ENCODE measurements around the gene PIP5K1B.
A peak's percentile ranks its signal among the peaks of the same experiment; 100 is the strongest.

PIP5K1B gene

GRCh38 chr9:68969538-68969937 is 264.5 kb downstream of the PIP5K1B start:
- no peak overlapping the region for H3K9ac ChIP-seq (ENCODE audit: low read length)
- no peaks in the 10 kb centered on the region for H3K9me3 ChIP-seq (ENCODE audit: low read length)
- peaks cover 3% of the 10 kb centered on the region for H3K4me1 ChIP-seq (ENCODE audit: insufficient read depth, low read length)
- no peaks in the 10 kb centered on the region for H3K36me3 ChIP-seq (ENCODE audit: insufficient read depth, low read length)
- no peak overlapping the region for H3K4me3 ChIP-seq (ENCODE audit: low read depth in 1 of 2, low read length in 2 of 2)
- no peaks in the 10 kb centered on the region for H3K27me3 ChIP-seq (ENCODE audit: control insufficient read depth in 1 of 2, insufficient read depth in 2 of 2, low read length in 2 of 2)
- H3K27ac ChIP-seq (ENCODE audit: low read depth, low read length), result no peak overlapping the region

DNA sequence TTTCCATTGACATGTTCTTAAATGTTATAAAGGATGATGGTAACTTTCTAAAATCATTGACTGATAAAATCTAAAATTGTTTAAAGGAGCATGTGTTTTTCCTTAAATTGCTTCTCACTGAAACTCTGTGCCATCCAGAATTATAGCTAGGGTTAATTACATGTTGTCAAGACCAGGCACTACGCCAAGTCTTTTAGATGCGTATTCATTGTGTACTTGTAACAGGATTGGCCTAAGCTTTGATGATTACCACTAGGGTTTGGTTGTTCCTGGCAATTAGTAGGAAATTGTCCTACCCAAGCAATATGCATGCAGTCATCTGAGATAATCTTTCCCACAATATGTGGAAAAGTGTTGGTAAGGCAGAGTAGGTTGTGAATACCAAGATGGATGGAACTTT is 265.1 kb downstream of the PIP5K1B start:
- H3K36me3 ChIP-seq (ENCODE audit: insufficient read depth, low read length), result no peaks in the 10 kb centered on the region
- peaks cover 1% of the 10 kb centered on the region for H3K4me1 ChIP-seq (ENCODE audit: insufficient read depth, low read length)
- H3K27me3 ChIP-seq (ENCODE audit: control insufficient read depth in 1 of 2, insufficient read depth in 2 of 2, low read length in 2 of 2), result no peaks in the 10 kb centered on the region
- H3K27ac ChIP-seq (ENCODE audit: low read depth, low read length), result no peak overlapping the region
- H3K9me3 ChIP-seq (ENCODE audit: low read length), result no peaks in the 10 kb centered on the region
- H3K9ac ChIP-seq (ENCODE audit: low read length), result no peak overlapping the region
- no peak overlapping the region for H3K4me3 ChIP-seq (ENCODE audit: low read depth in 1 of 2, low read length in 2 of 2)

GRCh38 chr9:68973619-68974018 is 268.6 kb downstream of the PIP5K1B start:
- Histone ChIP-seq H3K4me1 (ENCODE audit: insufficient read depth, low read length) (peaks cover 15% of the 10 kb centered on the region), H3K9me3 (ENCODE audit: low read length) (no peaks in the 10 kb centered on the region), H3K4me3 (ENCODE audit: low read depth in 1 of 2, low read length in 2 of 2) (peak overlapping the region; percentile 18 to 20), H3K36me3 (ENCODE audit: insufficient read depth, low read length) (no peaks in the 10 kb centered on the region), H3K27ac (ENCODE audit: low read depth, low read length) (no peak overlapping the region), H3K27me3 (ENCODE audit: control insufficient read depth in 1 of 2, insufficient read depth in 2 of 2, low read length in 2 of 2) (no peaks in the 10 kb centered on the region), H3K9ac (ENCODE audit: low read length) (no peak overlapping the region)

DNA sequence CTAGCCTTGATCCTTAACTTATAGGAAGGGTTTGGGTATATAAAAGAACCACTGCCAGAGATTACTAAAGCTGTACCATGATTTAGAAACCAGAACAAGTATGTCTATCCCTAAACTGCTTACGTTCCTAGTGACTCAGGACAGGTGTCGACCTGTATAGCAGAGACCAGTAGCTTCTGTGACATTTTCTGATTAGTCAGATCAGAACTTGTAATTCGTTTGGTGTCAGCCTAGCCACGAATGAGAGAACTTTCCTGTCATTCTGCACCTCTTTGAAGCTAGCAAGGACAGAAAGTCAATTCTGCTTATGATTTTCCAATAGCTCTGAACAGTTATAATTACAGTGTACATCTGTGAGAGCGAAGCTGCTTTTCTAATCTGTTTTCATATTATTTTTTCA is 269.4 kb downstream of the PIP5K1B start:
- Histone ChIP-seq H3K9me3 (ENCODE audit: low read length) (no peaks in the 10 kb centered on the region), H3K4me3 (ENCODE audit: low read depth in 1 of 2, low read length in 2 of 2) (peak overlapping the region in 1 of 2 donors; percentile 20), H3K27me3 (ENCODE audit: control insufficient read depth in 1 of 2, insufficient read depth in 2 of 2, low read length in 2 of 2) (no peaks in the 10 kb centered on the region), H3K4me1 (ENCODE audit: insufficient read depth, low read length) (peaks cover 23% of the 10 kb centered on the region), H3K27ac (ENCODE audit: low read depth, low read length) (peak overlapping the region; percentile 16), H3K36me3 (ENCODE audit: insufficient read depth, low read length) (no peaks in the 10 kb centered on the region), H3K9ac (ENCODE audit: low read length) (peak overlapping the region; percentile 5)

DNA sequence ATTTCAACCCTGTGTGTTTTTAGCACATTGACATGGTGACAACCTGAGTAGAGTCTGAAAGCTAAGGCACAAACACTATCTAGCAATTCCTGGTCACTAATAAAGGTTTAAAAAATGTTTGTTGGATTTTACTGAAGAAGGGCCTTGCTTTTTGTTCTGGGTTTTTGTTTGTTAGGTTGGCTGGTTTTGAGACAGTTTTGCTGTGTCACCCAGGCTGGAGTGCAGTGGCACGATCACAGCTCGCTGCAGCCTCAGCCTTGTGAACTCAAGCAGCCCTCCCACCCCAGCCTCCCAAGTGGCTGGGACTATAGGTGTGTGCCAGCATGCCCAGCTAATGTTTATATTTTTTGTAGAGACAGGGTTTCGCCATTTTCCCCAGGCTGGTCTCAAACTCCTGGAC is 269.9 kb downstream of the PIP5K1B start:
- no peaks in the 10 kb centered on the region for H3K9me3 ChIP-seq (ENCODE audit: low read length)
- peak overlapping the region; percentile 41 for H3K27ac ChIP-seq (ENCODE audit: low read depth, low read length)
- no peaks in the 10 kb centered on the region for H3K36me3 ChIP-seq (ENCODE audit: insufficient read depth, low read length)
- H3K9ac ChIP-seq (ENCODE audit: low read length), result peak overlapping the region; percentile 5
- peaks cover 28% of the 10 kb centered on the region for H3K4me1 ChIP-seq (ENCODE audit: insufficient read depth, low read length)
- H3K4me3 ChIP-seq (ENCODE audit: low read depth in 1 of 2, low read length in 2 of 2), result peak overlapping the region; percentile 17 to 18
- H3K27me3 ChIP-seq (ENCODE audit: control insufficient read depth in 1 of 2, insufficient read depth in 2 of 2, low read length in 2 of 2), result no peaks in the 10 kb centered on the region

- H3K9ac ChIP-seq (ENCODE audit: low read length), result no peak overlapping the region
- no peaks in the 10 kb centered on the region for H3K9me3 ChIP-seq (ENCODE audit: low read length)
- peak overlapping the region; percentile 41 for H3K27ac ChIP-seq (ENCODE audit: low read depth, low read length)
- H3K4me3 ChIP-seq (ENCODE audit: low read depth in 1 of 2, low read length in 2 of 2), result peak overlapping the region; percentile 17 to 18
- H3K27me3 ChIP-seq (ENCODE audit: control insufficient read depth in 1 of 2, insufficient read depth in 2 of 2, low read length in 2 of 2), result no peaks in the 10 kb centered on the region
- no peaks in the 10 kb centered on the region for H3K36me3 ChIP-seq (ENCODE audit: insufficient read depth, low read length)
- H3K4me1 ChIP-seq (ENCODE audit: insufficient read depth, low read length), result peaks cover 34% of the 10 kb centered on the region
Measured at GRCh38 chr9:68975365-68976043, 270.5 kb downstream of the PIP5K1B start.

GRCh38 chr9:68978066-68978465 is 273.0 kb downstream of the PIP5K1B start:
- Histone ChIP-seq H3K4me1 (ENCODE audit: insufficient read depth, low read length) (peaks cover 52% of the 10 kb centered on the region), H3K4me3 (ENCODE audit: low read depth in 1 of 2, low read length in 2 of 2) (no peak overlapping the region), H3K36me3 (ENCODE audit: insufficient read depth, low read length) (no peaks in the 10 kb centered on the region), H3K27me3 (ENCODE audit: control insufficient read depth in 1 of 2, insufficient read depth in 2 of 2, low read length in 2 of 2) (no peaks in the 10 kb centered on the region), H3K27ac (ENCODE audit: low read depth, low read length) (no peak overlapping the region), H3K9ac (ENCODE audit: low read length) (no peak overlapping the region), H3K9me3 (ENCODE audit: low read length) (no peaks in the 10 kb centered on the region)

- H3K27ac ChIP-seq (ENCODE audit: low read depth, low read length), result no peak overlapping the region
- H3K4me1 ChIP-seq (ENCODE audit: insufficient read depth, low read length), result peaks cover 53% of the 10 kb centered on the region
- no peaks in the 10 kb centered on the region for H3K9me3 ChIP-seq (ENCODE audit: low read length)
- H3K36me3 ChIP-seq (ENCODE audit: insufficient read depth, low read length), result no peaks in the 10 kb centered on the region
- H3K9ac ChIP-seq (ENCODE audit: low read length), result no peak overlapping the region
- no peak overlapping the region for H3K4me3 ChIP-seq (ENCODE audit: low read depth in 1 of 2, low read length in 2 of 2)
- no peaks in the 10 kb centered on the region for H3K27me3 ChIP-seq (ENCODE audit: control insufficient read depth in 1 of 2, insufficient read depth in 2 of 2, low read length in 2 of 2)
Measured at GRCh38 chr9:68978501-68978900, 273.5 kb downstream of the PIP5K1B start.

DNA sequence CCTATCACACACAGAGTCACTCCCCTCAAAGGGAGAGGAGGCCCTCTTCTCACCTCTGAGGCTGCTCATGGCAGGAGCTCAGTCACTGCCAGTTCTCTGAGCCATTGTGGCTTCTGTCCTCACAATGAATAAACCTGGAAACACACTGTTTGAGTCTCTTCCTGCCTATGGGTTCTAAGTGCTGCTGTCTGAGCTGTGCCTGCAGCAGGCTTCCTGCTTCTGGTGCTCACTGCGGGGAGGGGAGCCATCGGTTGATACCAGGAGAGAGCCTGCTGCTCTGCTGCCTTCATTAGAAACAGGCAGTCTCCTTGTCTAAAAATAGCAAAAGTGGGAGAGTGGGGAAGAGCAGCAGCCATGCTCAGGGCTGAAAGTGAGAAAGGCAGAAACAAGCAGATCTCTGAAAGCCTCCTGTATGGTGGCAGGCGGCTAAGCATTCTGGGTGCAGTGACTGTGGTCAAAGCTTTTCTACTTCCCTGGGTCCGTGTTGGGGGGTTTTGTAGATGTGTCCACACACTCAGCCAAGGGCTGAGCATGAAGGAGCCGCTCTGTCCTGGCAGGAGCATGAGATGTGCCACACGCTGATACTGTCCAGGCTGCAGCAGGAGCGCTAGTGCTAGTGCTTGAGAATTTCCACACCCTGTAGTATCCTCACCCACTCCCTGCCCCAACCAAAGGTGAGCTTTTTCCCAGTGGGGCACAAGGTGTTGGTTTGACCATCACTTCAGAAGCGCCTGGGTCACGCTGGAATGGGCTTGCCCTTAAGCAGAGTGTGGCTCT is 274.7 kb downstream of the PIP5K1B start:
- Histone ChIP-seq H3K4me3 (ENCODE audit: low read depth in 1 of 2, low read length in 2 of 2) (no peak overlapping the region), H3K4me1 (ENCODE audit: insufficient read depth, low read length) (peaks cover 53% of the 10 kb centered on the region), H3K27ac (ENCODE audit: low read depth, low read length) (peak overlapping the region; percentile 89)

GRCh38 chr9:68980341-68980914 is 275.4 kb downstream of the PIP5K1B start:
- Histone ChIP-seq H3K27ac (ENCODE audit: low read depth, low read length) (peak overlapping the region; percentile 89), H3K9ac (ENCODE audit: low read length) (no peak overlapping the region), H3K36me3 (ENCODE audit: insufficient read depth, low read length) (no peaks in the 10 kb centered on the region), H3K4me3 (ENCODE audit: low read depth in 1 of 2, low read length in 2 of 2) (no peak overlapping the region), H3K27me3 (ENCODE audit: control insufficient read depth in 1 of 2, insufficient read depth in 2 of 2, low read length in 2 of 2) (no peaks in the 10 kb centered on the region), H3K4me1 (ENCODE audit: insufficient read depth, low read length) (peaks cover 49% of the 10 kb centered on the region), H3K9me3 (ENCODE audit: low read length) (no peaks in the 10 kb centered on the region)

More for the DNA sequence above, 274.7 kb downstream of the PIP5K1B start:
- Histone ChIP-seq H3K36me3 (ENCODE audit: insufficient read depth, low read length) (no peaks in the 10 kb centered on the region), H3K9me3 (ENCODE audit: low read length) (no peaks in the 10 kb centered on the region), H3K27me3 (ENCODE audit: control insufficient read depth in 1 of 2, insufficient read depth in 2 of 2, low read length in 2 of 2) (no peaks in the 10 kb centered on the region), H3K9ac (ENCODE audit: low read length) (no peak overlapping the region)

DNA sequence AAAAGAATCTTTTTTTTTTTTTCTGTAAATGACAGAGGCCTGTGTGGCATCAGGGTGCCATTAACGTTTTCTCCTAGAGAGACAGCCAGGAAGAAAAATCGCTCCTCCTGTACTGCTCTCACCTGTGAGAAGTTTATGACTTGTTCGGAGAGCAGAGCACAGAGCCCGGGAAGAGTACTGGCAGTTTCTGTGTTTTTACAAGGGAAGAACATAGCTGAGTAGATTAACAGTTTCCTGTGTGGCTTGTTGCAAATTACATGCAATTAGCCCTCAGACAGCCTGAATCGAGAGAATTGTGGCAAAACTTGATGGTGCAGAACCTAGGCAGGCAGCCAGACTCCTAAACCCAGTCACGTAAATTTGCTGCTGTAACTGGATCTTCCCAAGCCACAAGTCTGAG is 276.7 kb downstream of the PIP5K1B start:
- Histone ChIP-seq H3K27ac (ENCODE audit: low read depth, low read length) (peak overlapping the region; percentile 89), H3K27me3 (ENCODE audit: control insufficient read depth in 1 of 2, insufficient read depth in 2 of 2, low read length in 2 of 2) (no peaks in the 10 kb centered on the region), H3K9me3 (ENCODE audit: low read length) (no peaks in the 10 kb centered on the region), H3K9ac (ENCODE audit: low read length) (no peak overlapping the region), H3K4me1 (ENCODE audit: insufficient read depth, low read length) (peaks cover 38% of the 10 kb centered on the region), H3K36me3 (ENCODE audit: insufficient read depth, low read length) (no peaks in the 10 kb centered on the region), H3K4me3 (ENCODE audit: low read depth in 1 of 2, low read length in 2 of 2) (no peak overlapping the region)
